Activated CD4-positive, alpha-beta T cell treated with anti-CD3 and anti-CD28 coated beads, Interleukin-2, amount 50 U/mL, for 16 hours (primary cell): Measurements from ENCODE around the gene HIP1.
"Not testable (repeated sequence)": the region's sequence is repeated elsewhere in the genome, so short reads cannot be mapped to it uniquely, and the experiment has no call there.

ENCODE experiments used
- DNase-seq: peaks from one replicate; pipeline ENCODE4 v3.0.0-alpha.2; 2020

Gene HIP1

GRCh38 chr7:75567948-75568595 is 170.7 kb downstream of the HIP1 start:
- no peak for DNase-seq

- no peak for DNase-seq
Observed at GRCh38 chr7:75565132-75565837, 173.5 kb downstream of the HIP1 start.

- no peak for DNase-seq
Observed at GRCh38 chr7:75563171-75563570, 175.6 kb downstream of the HIP1 start.

- no peak for DNase-seq
Observed at GRCh38 chr7:75559976-75560365, 178.8 kb downstream of the HIP1 start.

- DNase-seq = no peak
Observed at GRCh38 chr7:75559355-75559975, 179.3 kb downstream of the HIP1 start.

DNA sequence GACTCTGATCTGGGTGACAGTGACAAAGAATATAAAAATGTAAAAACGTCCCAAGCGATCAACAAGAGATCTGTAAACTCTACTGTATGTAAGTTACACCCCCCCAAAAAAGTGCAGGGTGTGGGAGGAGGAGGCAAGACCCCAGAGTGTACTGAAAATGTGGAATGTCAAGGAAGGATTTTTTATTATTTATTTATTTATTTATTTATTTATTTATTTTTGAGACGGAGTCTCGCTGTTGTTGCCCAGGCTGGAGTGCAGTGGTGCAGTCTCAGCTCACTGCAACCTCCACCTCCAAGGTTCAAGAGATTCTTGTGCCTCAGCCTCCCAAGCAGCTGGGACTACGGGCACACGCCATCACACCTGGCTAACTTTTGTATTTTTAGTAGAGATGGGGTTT is 181.9 kb downstream of the HIP1 start:
- DNase-seq = not testable (repeated sequence)

- no peak for DNase-seq
Observed at GRCh38 chr7:75555736-75556135, 183.0 kb downstream of the HIP1 start.

DNA sequence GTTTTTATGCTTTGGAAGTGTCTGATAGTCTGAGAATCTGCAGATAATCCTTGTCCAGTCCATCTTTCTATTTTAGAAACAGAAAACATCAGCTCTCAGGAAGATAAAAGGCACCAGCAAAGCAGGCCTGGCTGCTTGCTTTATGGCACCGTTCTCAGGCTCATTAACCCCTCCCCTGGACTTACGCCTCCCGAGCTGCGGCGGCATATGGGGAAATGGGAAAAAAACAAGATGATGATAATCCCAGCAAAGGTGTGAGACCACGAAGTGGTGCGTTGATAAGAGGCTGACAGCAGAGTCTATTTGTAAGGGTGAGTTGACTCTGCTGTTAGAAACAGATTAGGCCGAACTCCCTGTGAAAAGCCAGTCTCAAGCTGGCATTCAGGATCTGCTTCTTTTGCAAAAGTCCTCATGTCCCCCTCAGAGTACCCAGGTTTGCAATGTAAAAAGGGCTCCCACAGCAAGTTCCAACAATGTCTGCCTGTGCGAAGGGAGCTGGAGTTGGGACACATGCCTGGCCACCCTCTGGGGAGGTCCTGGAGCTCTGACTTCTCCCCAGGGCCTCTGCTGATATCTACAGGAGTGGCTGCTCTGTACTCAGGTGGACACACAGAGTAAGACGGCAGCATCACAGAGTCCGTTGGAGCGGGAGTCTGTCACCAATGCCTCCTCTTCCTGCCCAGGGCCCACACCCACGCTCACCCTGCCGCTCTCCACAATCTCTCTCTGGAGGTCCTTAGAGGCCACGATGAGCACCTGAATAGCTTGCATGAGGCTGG is 192.3 kb downstream of the HIP1 start:
- DNase-seq = no peak

GRCh38 chr7:75537731-75538130 is 201.0 kb downstream of the HIP1 start:
- DNase-seq = no peak

GRCh38 chr7:75536940-75537538 is 201.7 kb downstream of the HIP1 start:
- DNase-seq = no peak

DNA sequence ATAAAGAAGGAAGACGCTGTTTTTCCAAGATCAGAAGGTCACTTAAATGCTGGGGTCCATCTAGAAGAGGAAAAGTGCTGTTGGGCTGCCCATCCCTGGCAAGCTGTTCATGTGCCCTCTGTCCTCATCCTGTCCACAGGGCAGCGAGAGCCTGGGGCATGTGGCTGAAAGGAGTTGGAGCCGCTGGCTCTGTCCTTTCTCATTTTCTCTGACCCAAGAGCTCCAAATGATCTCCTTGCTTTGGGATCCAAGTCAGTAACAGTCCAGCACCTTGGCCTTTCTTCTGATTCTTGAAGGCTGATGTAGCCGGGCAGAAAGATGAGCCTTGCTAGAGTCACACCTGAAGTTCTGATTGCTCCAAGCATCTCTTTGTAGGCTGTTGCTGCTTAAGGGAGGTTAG is 202.2 kb downstream of the HIP1 start:
- no peak for DNase-seq

- DNase-seq = peak; percentile 57
Observed at GRCh38 chr7:75534727-75535307, 203.9 kb downstream of the HIP1 start.

GRCh38 chr7:75533926-75534325 is 204.8 kb downstream of the HIP1 start:
- no peak for DNase-seq

- DNase-seq = no peak
Observed at GRCh38 chr7:75532639-75533038, 206.1 kb downstream of the HIP1 start.

GRCh38 chr7:75531359-75531821 is 207.4 kb downstream of the HIP1 start:
- DNase-seq = no peak

GRCh38 chr7:75527224-75527722 is 211.5 kb downstream of the HIP1 start:
- DNase-seq = not testable (repeated sequence)

DNA sequence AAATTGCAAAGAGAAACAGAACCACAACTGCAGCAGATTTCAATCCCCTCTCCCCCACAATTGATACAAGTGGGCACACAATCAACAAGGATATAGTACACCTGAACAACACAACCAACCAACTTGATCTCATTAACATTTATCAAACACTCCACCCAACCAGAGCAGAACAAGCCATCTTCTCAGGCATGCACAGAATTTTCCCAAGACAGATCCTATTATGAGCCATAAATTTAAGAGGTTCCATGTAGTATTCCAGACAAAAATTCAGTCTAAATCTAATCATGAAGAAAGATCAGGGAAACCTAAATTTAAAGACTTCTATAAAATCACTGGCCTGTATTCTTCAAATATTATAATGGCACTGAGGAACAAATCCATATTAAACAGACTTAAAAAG is 217.0 kb downstream of the HIP1 start:
- DNase-seq = not testable (repeated sequence)

GRCh38 chr7:75518842-75519241 is 219.9 kb downstream of the HIP1 start:
- DNase-seq = not testable (repeated sequence)

- not testable (repeated sequence) for DNase-seq
Observed at GRCh38 chr7:75509033-75509432, 229.7 kb downstream of the HIP1 start.

DNA sequence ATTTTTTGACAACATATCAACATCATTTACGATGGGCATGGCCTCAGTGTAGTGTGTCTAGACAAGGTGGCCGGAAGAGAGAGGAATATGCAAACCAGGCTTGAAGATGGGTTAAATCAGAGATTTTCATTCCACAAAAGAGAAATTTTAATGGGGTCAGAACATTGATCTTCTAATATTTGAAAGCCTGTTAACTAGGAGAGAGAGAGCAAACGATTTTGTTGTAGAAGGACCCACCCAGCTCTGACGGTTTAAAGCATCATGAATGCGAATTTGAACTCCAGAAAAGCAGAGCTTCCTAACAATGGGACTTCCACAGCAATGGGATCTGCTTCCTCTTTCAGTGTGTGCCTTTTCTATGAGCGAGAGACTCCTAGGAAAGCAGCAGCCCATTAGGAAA is 246.7 kb downstream of the HIP1 start, which contains the start of gene SPDYE5:
TSS of gene SPDYE5 (plus strand) at position 301 of the 400 bp plus-strand sequence. CDS start 1,728 bp downstream, outside the sequence.
- DNase-seq = not testable (repeated sequence)

DNA sequence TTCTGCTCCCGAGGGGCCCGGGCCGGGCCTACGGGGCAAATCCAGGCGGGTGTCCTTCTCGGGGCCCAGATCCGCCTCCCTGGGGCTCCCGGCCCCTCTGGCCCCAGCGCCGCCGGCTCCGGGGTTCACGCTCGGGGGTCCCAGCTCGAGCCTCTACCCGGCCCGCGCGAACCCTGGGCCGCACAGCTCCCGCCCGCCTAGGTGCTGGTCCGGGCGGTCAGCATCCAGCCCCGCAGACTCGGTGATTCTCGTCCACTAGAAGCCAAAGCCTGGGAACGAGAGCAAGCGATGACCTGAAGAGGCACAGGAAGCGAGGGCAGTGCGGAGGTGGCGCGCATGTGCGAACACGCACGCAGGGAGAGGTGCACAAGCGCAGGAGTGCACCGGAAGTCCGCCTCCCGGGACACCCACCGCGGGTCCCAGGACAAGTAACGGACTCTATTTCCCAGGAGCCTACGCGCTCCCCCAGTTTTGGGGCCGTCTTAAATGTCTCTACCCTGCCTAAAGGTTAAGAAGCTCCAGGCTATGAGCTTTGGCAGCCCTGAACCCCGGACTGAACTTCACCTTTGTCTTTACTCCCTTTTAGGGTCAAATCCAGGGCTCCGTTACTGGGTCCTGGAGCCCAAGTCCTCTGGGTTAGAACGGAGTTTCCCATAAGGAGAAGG is 252.6 kb downstream of the HIP1 start, which contains the start of gene POM121C:
TSS of gene POM121C (minus strand) at position 321 of the 665 bp plus-strand sequence. CDS start 44,803 bp downstream, outside the sequence.
- DNase-seq = peak; percentile 93
